Measurements from ENCODE around the gene FBXW7.
A peak's percentile ranks its signal among the peaks of the same experiment; 100 is the strongest.

Gene FBXW7

DNA sequence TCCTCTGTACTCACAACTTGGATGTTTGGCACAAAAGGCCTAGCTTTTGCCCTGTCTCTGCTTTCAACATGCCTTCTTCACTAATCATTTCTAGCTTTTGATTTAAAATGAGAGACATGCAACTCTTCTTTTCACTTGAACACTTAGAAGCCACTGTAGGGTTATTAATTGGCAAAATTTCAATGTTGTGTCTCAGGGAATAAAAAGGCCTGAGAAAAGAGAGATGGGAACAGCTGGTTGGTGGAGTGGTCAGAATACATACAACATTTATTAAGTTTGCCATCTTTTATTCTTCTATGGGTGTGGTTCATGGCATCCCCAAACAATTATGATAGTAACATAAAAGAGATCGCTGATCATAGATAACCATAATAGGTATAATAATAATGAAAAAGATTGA, 114.3 kb downstream of the FBXW7 start:
- DNase-seq, result no peak

DNA sequence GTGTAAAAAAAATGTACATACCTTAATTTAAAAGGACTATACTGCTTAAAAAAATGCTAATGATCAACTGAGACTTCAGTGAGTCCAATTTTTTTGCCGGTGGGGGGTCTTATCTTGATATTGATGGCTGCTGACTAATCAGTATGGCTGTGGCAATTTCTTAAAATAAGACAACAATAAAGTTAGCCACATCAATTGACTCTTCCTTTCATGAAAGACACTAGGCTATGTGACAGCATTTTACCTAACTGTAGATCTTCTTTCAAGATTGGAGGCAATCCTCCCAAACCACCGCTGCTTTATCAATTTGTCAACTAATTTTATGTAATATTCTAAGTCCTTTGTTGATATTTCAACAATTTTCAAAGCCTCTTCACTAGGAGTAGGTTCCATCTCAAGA, 116.1 kb downstream of the FBXW7 start:
- DNase-seq, result no peak

DNA sequence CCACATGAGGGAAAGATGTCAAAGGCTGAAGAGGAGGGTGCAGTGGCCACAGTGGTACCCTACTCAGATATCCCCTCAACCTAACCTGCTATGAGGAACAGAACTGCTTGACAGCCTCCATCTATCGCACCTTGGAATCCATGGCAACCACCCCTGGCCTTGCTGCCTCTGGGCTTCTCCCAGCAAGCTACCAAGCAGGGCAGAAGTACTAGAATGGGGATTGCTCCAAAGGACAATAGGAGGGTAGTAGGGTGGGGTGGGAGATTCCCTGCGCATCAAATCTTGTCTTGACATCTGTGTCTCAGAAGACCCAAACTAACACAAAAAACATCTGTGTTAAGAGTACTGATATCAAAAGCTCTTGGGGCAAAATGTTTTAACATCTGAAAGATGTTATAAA, 118.2 kb downstream of the FBXW7 start:
- DNase-seq, result no peak

DNA sequence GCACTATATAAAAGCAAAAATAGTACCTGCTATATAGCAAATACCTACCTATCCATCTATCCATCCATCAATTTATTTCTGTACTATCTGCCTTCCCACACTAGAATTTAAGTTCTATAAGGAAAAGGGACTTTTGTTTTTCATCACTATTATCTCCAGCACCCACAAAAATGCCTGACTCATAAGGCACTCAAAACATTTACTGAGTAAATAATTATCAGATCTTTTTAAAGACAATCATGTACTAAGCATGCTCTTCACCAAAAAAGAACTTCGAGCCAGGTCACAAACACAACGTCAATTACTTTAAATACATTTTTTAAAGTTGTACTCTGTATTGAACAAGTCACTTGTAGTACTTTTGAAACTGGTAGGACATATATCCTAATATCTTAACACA, 119.9 kb downstream of the FBXW7 start:
- no peak for DNase-seq

DNA sequence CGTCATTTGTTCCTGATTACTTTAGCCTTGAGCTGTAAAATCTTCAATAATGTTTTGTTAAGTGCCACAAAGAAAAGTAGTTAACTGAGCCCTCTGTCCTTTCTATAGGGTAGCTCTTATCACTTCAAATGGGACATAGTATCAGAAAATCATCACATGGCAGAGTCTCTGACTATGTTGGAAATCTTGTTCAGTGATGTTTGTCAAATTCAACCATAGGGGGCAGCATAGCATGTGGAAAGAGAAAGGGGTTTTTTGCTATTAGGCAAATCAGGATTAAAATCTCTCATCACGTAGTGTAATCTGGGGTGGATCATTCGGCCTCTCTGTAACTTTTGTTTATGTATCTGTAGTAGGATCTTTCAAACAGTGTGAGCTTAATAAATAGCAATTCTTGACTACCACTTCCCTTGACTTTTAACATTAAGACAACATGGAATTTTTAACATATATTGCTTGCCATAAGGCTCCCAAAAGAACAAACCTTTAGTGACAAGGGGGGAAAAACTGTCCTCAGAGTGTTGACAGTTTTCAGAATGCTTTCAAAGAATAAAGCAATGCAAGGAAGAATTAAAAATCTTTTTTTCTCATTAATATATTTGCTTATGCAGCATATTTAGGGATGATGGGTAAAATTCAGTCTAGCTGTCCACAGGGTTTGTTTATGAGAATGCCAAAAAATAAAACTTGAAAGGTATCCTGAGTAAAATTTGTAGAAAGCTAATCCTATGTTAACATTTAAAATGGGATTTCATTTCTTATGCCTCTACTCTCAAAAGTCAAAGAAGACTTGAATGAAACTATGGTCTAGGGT, 127.2 kb downstream of the FBXW7 start:
- peak; percentile 78 for DNase-seq

DNA sequence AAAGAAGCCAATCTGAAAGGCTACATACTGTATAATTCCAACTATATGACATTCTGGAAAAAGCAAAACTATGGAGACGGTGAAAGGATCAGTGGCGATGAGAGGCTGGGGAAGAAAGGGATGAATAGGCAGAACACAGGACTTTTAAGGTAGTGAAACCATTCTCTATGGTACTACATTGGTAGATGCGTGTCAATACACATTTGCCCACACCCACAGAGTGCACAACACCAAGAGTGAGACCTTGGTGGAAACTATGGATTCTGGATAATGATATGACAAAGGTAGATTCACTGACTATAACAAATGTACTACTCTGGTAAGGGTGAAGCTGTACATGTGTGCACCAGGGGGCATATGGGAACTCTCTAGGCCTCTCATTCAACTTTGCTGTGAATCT, 134.5 kb downstream of the FBXW7 start:
- DNase-seq, result no peak

DNA sequence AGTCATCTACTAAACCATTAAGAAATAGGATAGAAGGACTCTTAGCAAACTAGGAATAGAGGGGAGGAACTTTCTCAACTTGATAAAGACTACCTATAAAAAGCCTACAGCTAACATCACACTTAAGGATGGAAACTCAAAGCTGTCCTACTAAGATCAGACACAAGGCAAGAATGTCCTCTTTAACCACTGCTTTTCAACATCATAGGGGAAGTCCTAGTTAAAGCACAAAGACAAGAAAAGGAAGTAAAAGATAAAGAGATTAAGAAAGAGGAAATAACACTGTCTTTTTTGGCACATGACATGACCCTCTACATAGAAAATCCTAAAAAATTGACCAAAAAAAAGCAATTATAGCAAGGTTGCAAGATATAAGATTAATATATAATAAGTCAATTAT, 136.6 kb downstream of the FBXW7 start:
- DNase-seq, result no peak

DNA sequence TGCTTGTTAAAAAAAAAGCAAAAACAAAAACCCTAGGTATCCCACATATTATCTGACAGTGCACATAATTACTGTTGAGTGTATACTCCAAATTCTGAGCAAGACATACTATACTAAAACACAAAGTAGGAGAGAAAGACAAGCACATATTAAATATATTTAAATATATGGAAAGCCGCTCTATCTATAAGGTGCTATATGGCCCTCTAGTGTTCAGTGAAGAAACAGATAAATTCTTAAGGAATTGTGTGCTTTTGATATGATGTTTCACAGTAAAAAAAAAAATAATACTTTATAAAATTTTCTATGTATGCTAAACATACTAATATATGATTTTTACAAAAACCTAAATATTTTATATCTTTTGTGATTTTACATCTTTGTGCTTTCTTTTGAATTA, 137.8 kb downstream of the FBXW7 start:
- peak; percentile 26 for DNase-seq

DNA sequence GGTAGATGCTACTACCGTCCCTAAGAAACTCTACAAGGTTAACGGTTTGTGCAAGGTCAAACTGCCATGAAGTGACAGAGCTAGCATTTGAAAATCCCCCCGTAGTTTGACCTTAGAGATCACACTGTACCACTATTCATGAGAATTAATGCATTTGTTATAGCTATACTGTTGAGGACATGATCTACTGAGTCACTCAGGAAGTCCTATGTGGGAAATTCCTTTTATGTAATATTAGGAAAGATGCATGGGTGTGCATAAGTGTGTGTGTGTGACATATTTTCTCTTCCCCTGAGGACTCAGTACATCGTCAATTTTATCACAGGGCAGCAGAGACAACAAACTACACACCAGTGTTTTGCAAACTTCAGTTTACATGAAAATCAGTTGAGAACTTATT, 141.1 kb downstream of the FBXW7 start:
- no peak for DNase-seq

DNA sequence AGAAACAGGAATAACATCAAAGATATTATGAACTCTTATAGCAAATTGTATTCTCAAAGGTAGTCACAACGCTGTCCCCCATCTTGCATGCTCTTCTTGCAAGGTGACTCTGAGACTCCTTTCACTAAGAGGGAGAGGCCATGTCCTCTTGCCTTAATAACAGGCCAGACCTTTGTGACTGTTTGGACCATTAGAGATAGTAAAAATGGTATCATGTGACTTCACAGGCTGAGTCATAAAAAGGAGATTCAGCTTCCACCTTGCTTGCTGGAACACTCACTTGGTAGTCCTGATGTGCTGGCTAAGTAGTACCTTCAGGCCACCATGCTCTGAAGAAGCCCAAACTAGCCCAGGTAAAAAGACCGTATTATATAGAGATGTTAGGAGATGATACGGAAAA, 143.8 kb downstream of the FBXW7 start:
- no peak for DNase-seq

DNA sequence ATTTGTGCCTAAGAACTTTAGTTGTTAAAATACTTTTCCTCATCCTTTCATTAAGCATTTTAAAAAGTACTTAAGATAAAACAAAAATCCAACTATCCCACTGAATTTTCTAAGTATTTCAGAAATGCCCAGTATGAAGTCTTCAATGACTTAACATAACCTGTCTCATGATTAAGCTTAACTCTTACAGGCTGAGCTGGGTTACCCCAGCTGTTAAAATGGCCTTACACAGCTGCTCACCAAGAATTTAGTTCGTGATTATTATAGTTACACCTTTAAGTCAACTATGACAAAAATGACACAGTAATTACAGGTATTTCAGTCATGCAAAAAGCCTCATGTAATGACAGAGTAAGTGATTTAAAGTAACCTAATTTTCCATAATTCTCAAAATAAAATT, 145.7 kb downstream of the FBXW7 start:
- peak; percentile 11 for DNase-seq

DNA sequence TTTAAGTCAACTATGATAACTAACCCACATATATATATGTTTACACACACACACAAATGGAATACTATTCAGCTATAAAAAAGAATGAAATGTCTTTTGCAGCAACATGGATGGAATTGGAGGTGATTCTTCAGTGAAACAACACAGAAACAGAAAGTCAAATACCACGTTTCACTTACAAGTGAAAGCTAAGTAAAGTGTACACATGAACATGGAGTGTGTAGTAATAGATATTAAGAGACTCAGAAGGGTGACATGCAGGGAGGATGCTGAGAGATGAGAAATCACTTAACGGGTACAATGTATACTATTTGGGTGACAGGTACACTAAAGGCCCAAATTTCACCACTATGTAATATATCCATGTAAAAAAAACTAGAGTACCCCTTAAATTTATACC, 146.5 kb downstream of the FBXW7 start:
- no peak for DNase-seq

DNA sequence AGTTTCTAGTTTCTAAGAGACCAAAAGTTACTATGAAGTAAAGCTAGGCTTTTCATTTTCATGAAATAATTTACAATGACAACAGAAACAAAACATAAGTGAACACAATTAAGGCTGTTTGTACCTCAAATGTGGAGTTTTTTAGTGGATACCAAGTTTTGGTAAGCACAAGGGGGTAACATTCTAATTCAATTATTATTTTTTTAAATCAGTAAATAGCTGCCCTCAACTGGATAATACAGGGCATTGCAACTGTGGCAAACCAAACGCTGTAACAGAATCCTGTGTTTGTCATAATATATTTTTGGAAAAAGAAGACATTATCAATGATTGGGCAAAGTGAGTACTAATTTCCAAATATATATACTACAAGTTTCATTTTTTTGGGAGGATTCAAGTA, 150.3 kb downstream of the FBXW7 start:
- peak; percentile 5 for DNase-seq

DNA sequence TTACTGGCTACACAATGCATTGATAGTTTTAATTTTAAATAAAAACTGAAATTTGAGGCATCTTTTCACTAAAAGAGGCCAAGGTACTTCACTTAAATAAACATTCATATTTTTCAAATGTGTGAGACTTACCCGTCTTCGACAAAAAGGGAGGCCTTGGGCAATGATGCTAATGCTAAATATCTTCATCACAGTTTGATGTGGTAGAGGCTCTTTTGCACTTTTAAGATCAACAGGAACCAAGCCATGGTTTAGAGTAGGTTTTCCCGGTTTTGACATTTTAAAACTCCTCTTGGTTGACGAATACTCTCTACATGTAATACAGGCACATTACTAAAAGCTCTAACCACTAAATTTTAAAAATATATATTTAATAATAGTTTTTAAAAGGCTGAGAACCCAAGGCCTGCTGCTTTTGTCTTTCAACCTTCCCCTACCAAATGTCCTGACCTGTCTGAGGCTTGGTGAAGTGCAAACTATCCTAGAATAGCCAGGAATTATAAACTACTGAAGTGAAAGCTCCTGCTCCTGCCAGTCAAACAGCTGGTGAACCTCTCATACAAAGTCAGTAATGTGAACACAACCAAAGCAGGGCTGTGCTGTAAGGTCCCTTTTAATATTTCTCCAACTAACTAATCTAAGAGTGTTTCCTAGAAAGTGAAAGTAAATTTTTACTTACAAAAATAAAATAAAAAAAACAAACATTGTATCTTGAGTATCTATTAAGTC, 153.7 kb downstream of the FBXW7 start:
- DNase-seq, result no peak

DNA sequence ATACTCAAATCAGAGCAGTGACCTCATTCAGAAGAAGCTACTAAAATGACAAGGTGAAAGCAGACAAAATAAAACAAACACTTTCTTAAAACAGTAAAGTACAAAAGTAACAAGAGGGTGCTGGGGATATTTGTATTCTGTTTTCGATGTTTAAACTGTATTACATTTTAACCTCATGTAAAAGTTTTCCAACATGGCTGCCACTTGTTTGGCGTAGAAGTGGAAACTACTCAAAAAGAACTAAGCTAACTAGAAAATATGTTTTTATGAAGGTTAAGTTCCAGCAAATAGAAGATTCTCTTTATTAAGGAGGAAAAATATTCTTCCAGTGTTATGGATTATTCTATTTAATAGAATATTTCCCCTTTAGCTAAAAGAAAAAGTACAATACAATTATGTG, 155.0 kb downstream of the FBXW7 start:
- DNase-seq, result no peak

DNA sequence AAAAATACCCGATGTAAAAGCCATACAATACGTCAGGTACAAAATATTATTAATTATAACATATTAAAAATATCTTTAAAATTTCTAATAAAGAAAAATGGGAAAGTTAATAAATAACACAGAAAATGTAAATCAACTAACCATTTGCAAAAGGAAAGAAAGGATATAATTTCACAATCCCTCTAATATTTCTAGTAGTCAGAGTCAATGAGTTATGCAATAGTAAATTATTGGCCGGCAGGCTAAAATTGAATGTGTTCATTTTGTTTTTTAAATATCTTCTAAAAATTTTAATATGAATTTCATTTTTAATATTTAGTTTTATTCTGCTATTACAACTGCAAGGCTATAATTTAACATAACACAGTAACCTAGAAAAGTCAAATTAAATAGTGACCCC, 155.7 kb downstream of the FBXW7 start:
- no peak for DNase-seq

DNA sequence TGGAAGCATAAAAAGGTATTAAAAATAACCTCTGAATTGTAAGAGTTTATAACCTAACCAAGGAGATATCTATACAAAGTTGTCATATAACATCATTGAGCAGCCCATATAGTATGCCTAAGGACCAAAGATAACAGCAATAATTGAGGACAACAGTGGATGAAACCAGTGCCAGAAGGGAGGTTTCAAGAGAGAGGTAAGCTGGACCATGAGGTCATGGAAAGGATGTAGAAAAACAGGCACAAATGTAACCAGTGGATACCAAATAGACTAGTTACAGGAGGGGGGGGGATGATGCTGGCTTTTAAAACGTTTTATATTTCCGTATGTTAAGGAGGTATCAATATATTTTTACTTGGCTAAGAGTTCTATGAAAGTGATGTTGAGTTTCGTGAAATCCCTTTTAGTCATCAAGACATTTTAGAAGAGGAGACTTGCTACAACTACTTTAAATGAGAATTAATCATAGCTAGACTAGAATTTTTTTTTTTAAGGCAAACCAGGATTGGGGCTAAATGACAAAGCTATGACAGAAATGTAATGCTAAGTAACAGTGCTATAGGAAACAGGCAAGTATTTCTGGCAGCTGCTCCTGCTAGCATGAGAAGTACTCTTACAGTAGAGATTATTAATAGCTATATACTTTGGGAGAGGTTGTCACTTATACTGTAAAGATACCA, 161.1 kb downstream of the FBXW7 start:
- DNase-seq, result no peak

DNA sequence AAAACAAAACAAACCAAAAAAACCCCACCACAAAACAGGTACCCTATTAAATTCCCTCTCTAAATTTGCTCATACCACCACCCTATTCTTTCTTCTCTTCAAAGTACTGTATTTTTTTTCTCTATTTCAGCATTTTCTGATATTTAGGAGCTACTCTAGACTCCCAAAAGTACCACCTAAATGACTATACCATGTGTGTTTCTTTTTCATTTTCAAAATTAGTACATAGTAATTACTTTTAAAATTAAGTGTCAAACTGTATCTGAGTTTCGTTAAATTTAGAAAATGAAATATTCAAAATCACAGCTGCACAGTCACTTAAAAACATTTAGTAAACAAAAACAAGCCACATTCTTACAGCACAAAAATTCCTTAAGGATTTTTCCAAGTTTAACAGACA, 161.7 kb downstream of the FBXW7 start:
- no peak for DNase-seq

DNA sequence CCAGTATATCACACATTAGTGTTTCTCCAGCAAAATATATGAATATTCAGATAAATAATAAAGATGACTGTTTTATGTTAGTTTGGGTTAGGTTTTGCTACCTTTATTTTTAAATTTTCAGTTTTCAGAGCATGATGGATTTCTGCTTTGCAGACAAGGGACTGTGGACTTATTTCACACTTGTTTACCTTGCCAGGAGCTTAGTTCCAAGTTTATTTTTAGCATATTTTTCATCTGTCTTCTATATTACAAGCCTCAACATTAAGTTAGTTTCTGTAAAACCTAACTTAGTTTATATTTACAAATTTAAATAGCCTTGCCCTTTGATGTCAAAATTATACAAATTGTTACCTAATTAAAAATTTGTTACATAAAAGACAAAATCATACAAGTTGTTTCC, 163.4 kb downstream of the FBXW7 start:
- no peak for DNase-seq

DNA sequence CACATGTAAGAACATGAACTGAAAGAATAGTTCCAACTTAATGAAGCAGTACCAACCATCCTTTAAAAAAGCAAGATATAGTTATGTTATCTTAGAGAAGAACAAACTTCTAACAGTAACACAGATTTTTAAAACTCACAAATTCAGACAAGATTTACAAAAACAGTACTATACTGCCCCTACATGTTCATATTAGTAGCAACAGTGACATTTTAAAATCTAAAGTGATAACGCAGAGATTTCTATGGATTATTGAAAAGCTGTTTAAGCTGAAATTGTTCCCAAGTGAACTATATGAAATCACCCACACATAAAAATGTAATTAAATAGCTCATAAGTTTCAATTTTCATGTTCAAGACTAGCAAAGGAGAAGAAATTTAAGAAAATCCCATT, 166.0 kb downstream of the FBXW7 start:
- no peak for DNase-seq

DNA sequence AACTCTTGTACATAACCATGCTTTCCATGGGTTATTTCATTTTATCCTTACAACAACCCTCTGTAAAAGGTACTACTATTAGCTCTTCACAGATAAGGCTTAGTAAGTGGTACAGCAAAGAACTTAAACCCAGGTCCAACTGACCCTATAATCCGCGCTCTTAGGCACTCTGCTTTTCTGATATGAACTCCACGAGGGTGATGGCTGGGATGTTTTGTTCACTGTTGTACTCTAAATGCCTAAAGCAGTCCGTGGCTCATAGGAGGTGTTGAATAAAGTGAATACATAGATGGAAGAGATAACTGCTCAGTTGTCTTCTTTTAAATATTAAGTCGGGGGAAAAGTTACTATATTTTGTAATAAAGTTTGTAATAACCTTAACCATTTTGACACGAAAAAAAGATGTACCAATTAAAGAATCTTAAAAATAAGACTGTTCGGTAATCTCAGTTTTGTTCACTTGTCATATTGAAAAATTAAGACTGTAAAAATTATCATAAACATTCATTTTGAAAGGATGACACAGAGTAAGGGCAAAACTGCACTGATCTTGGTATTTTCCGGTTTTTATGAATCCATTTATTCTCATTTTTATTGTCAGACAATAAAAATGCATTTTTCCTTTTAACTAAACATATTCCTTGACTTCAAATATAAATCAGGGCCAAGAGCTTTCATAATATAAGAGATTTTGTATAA, 166.5 kb downstream of the FBXW7 start:
- DNase-seq, result peak; percentile 4

DNA sequence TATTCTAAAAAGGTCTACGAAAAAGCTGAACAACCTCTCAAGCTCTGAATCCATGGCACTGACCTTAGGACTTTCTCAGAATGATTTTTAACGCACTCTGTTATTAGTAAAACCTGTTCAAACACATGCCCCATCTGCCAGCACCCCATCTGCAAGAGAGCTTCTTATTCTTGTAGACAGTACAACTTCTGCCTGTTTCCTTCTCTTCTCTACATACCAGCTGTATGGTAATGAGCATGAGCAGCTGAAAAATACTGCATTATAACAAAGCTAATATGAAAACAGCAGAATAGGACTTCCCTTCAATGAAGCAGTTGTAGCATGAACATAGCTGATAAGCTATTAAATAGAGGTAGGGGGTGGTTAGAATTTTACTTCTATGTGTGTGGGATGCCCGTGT, 167.9 kb downstream of the FBXW7 start:
- no peak for DNase-seq

DNA sequence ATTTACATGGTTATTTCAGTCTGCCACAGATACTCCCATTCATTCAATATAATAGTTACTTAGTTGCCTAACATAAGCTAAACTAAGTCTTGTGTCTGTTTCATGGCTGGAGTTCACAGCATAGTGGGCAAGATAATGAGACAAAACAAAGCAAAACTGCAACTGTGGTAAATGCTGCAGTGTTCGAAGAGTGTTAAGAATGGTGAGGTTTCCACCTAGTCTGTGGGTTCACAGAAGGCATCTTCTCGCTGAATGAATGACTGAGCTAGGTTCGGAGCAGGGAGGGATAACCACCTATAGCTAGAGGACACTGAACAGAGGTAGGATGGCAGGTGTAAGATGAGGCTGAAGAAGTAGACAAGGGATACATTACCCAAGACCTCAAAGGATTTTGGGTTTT, 171.0 kb downstream of the FBXW7 start:
- no peak for DNase-seq

DNA sequence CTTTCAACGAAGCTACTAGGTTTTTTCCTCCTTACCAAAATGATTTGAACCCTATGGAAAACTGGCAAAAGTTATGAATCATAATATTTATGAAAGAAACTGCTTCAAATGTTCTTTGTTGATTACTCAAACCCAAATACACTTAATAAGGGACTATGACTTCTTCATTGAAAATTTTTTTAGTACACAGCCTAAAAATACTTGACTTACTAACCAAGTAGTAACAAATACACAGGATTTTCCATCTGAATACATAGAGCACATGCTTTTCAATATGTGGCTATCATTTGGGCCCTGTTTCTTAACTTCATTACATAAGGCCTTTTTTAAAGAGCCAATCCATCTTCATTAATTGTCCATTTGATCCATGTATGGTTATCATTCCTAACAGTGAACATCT, 171.5 kb downstream of the FBXW7 start:
- no peak for DNase-seq

All from NCI-H82 (cell line).